Keratinocyte (primary cell): ENCODE results near the gene MKRN3. TPM values are rescaled to one million over a fixed set of nuclear protein-coding genes. Genes with fewer than 3 reads are reported as not detected.

Source experiments
- DNase-seq: peaks from one replicate; pipeline ENCODE4 v3.0.0-alpha.2; 2011; ENCODE audit warnings: low read depth, missing footprints, low spot score
- FAIRE-seq: peaks from 2 replicates; lab custom pipeline; 2011; peaks lifted over from hg19 to GRCh38; lab: Jason Lieb, UNC
- H2AFZ ChIP-seq: 2 replicates; pipeline ENCODE4 v1.6.0; 2012; ENCODE audit warnings: low read length, control low read depth, inconsistent platforms; ENCODE audit not compliant: control insufficient read depth
- H3K27ac ChIP-seq: 2 replicates; pipeline ENCODE4 v1.5.1; 2011; ENCODE audit warnings: low read length; ENCODE audit not compliant: control insufficient read depth, insufficient read depth
- H3K27me3 ChIP-seq: 3 replicates; pipeline ENCODE4 v1.6.0; 2011; ENCODE audit warnings: low read length; ENCODE audit not compliant: control insufficient read depth, insufficient read depth; ENCODE audit errors: extremely low read depth
- H3K36me3 ChIP-seq, 2 experiments: 2 replicates in 1 of 2; 3 replicates in 1 of 2; pipeline ENCODE4 v1.5.1; 2011; ENCODE audit warnings: low read length in 2 of 2, mild to moderate bottlenecking in 1 of 2; ENCODE audit not compliant: control insufficient read depth in 2 of 2, insufficient read depth in 2 of 2; ENCODE audit errors: extremely low read depth in 1 of 2
- H3K4me1 ChIP-seq: 3 replicates; pipeline ENCODE4 v1.5.1; 2011; ENCODE audit warnings: low read length; ENCODE audit not compliant: control insufficient read depth, insufficient read depth; ENCODE audit errors: extremely low read depth
- H3K4me2 ChIP-seq: 3 replicates; pipeline ENCODE4 v1.6.0; 2011; ENCODE audit warnings: low read depth, low read length; ENCODE audit not compliant: control insufficient read depth, insufficient read depth; ENCODE audit errors: extremely low read depth
- H3K4me3 ChIP-seq, 3 experiments: fragments of 200-600 bp in 1 of 3; sonication (generic) in 1 of 3; 2 replicates in 2 of 3; 3 replicates in 1 of 3; pipeline ENCODE4 v1.5.1; 2011 to 2016; ENCODE audit warnings: low read length in 3 of 3, mild to moderate bottlenecking in 3 of 3, control low read depth in 2 of 3, inconsistent platforms in 1 of 3, low read depth in 1 of 3, mixed read lengths in 1 of 3, mixed run types in 1 of 3, moderate library complexity in 1 of 3; ENCODE audit not compliant: control insufficient read depth in 2 of 3, insufficient read depth in 2 of 3; ENCODE audit errors: extremely low read depth in 1 of 3
- H3K79me2 ChIP-seq: 2 replicates; pipeline ENCODE4 v1.6.0; 2012; ENCODE audit warnings: low read length; ENCODE audit not compliant: control insufficient read depth, insufficient read depth
- H3K9ac ChIP-seq: 3 replicates; pipeline ENCODE4 v1.6.0; 2011; ENCODE audit warnings: low read length; ENCODE audit not compliant: control insufficient read depth, insufficient read depth; ENCODE audit errors: extremely low read depth
- H3K9me1 ChIP-seq: 3 replicates; pipeline ENCODE4 v1.6.0; 2011; ENCODE audit warnings: low read length; ENCODE audit not compliant: control insufficient read depth, insufficient read depth; ENCODE audit errors: extremely low read depth
- H3K9me3 ChIP-seq: 2 replicates; pipeline ENCODE4 v1.5.1; 2012; ENCODE audit warnings: low read depth, low read length; ENCODE audit not compliant: control insufficient read depth
- H4K20me1 ChIP-seq: 3 replicates; pipeline ENCODE4 v1.6.0; 2011; ENCODE audit warnings: low read length; ENCODE audit not compliant: control insufficient read depth, insufficient read depth; ENCODE audit errors: extremely low read depth
- CTCF ChIP-seq, 3 experiments: IDR thresholded peaks in 1 of 3; conservative IDR thresholded peaks in 1 of 3; optimal IDR thresholded peaks in 1 of 3; 2 replicates in 2 of 3; 3 replicates in 1 of 3; pipeline versions ENCODE3 to v1.5.1; 2011; ENCODE audit warnings: low read length in 3 of 3, mild to moderate bottlenecking in 3 of 3, moderate library complexity in 2 of 3, control low read depth in 1 of 3, inconsistent platforms in 1 of 3; ENCODE audit not compliant: insufficient read depth in 2 of 3; ENCODE audit errors: extremely low read depth in 1 of 3
- EZH2 ChIP-seq: IDR thresholded peaks from one replicate; pipeline ENCODE4 v1.6.1; 2012; ENCODE audit warnings: inconsistent platforms, mild to moderate bottlenecking, low read length, moderate library complexity
- dilution Hi-C: fragments of 300-500 bp; cut with MboI; formaldehyde crosslinking; loops from one replicate; pipeline ENCODE4 v1.7.0; 2020; ENCODE audit warnings: low sequenced_read_pairs; ENCODE audit not compliant: extremely low pct_ligation_motif_present
- polyA plus RNA-seq, 5 experiments: library from polyadenylated mRNA; depleted of rRNA in 3 of 5; stranded (reverse) in 3 of 5; stranded (forward) in 1 of 5; unstranded in 1 of 5; fragments of >200 nt; gene quantifications; 1 replicate in 1 of 5; 2 replicates in 3 of 5; 3 replicates in 1 of 5; pipeline versions ENCODE4 v1.2.1 to v1.2.3, GENCODE V29; 2011 to 2012; ENCODE audit warnings: missing spikeins in 2 of 5, low read depth in 1 of 5, low replicate concordance in 1 of 5

MKRN3 gene
- polyA plus RNA-seq, 1 donor (not counting 4 experiments of a cell fraction or from before 2014, with no cell fraction given): not detected

GRCh38 chr15:23588268-23588667, 22.8 kb downstream of the MKRN3 start:
- dilution Hi-C loops: no loop called here
- no peaks in the 10 kb centered on the region for H3K79me2 ChIP-seq
- H3K9me3 ChIP-seq: no peaks in the 10 kb centered on the region
- DNase-seq (no peak), FAIRE-seq (no peak)
- no peak overlapping the region for H3K4me3 ChIP-seq
- no peak overlapping the region for H3K27ac ChIP-seq
- H3K4me2 ChIP-seq: no peak overlapping the region
- no peaks in the 10 kb centered on the region for H3K4me1 ChIP-seq
- H4K20me1 ChIP-seq: no peaks in the 10 kb centered on the region
- H3K9me1 ChIP-seq: no peaks in the 10 kb centered on the region
- TF ChIP-seq CTCF (optimal IDR thresholded peaks at IDR 0.05 in 1 of 3, IDR thresholded peaks at IDR 0.05 in 1 of 3, conservative IDR thresholded peaks at IDR 0.05 in 1 of 3; ENCODE audit: extremely low read depth in 1 of 3, insufficient read depth in 2 of 3, low read length in 3 of 3) (no peak), EZH2 (no peak)
- H3K27me3 ChIP-seq: no peaks in the 10 kb centered on the region
- no peak overlapping the region for H3K9ac ChIP-seq
- no peak overlapping the region for H2AFZ ChIP-seq
- no peaks in the 10 kb centered on the region for H3K36me3 ChIP-seq

GRCh38 chr15:23589012-23589411, 23.5 kb downstream of the MKRN3 start:
- dilution Hi-C loops: no loop called here
- Histone ChIP-seq H3K9me1 (no peaks in the 10 kb centered on the region), H3K27ac (no peak overlapping the region), H3K4me1 (no peaks in the 10 kb centered on the region), H3K9me3 (no peaks in the 10 kb centered on the region), H3K27me3 (no peaks in the 10 kb centered on the region), H3K4me2 (no peak overlapping the region), H3K9ac (no peak overlapping the region), H3K36me3 (no peaks in the 10 kb centered on the region), H4K20me1 (no peaks in the 10 kb centered on the region), H3K79me2 (no peaks in the 10 kb centered on the region), H2AFZ (no peak overlapping the region), H3K4me3 (no peak overlapping the region)
- FAIRE-seq: no peak
- no peak for DNase-seq
- TF ChIP-seq CTCF (optimal IDR thresholded peaks at IDR 0.05 in 1 of 3, IDR thresholded peaks at IDR 0.05 in 1 of 3, conservative IDR thresholded peaks at IDR 0.05 in 1 of 3; ENCODE audit: extremely low read depth in 1 of 3, insufficient read depth in 2 of 3, low read length in 3 of 3) (no peak), EZH2 (no peak)
